WERI-Rb-1 (cell line): ENCODE data around the gene PIP5K1B.

ENCODE experiments used
- DNase-seq: peaks from one replicate; pipeline ENCODE4 v3.0.0-alpha.2; 2020
- H3K27ac ChIP-seq: fragments of 250-450 bp; sonication (Bioruptor Pico); 2 replicates; pipeline ENCODE4 v1.5.1; 2020; ENCODE audit warnings: mild to moderate bottlenecking, moderate library complexity
- H3K27me3 ChIP-seq: fragments of 250-450 bp; sonication (Bioruptor Pico); 2 replicates; pipeline ENCODE4 v1.5.1; 2021; ENCODE audit warnings: mild to moderate bottlenecking, low read depth, moderate library complexity; ENCODE audit not compliant: insufficient read depth, severe bottlenecking
- H3K36me3 ChIP-seq: fragments of 250-450 bp; sonication (Bioruptor Pico); 2 replicates; pipeline ENCODE4 v1.5.1; 2020; ENCODE audit warnings: mild to moderate bottlenecking, moderate library complexity
- H3K4me3 ChIP-seq: 2 replicates; pipeline ENCODE4 v1.5.1; 2011; ENCODE audit warnings: low read depth, mild to moderate bottlenecking, control low read depth, low read length
- H3K9me3 ChIP-seq: fragments of 250-450 bp; sonication (Bioruptor Pico); 2 replicates; pipeline ENCODE4 v1.5.1; 2021; ENCODE audit warnings: mild to moderate bottlenecking, moderate library complexity; ENCODE audit not compliant: severe bottlenecking
- TF ChIP-seq, protein P1 (sequence below): IDR thresholded peaks from 2 replicates; pipeline ENCODE4 v1.5.1; 2011; ENCODE audit warnings: low read depth, mild to moderate bottlenecking, control low read depth, inconsistent platforms, low read length

PIP5K1B gene

DNA sequence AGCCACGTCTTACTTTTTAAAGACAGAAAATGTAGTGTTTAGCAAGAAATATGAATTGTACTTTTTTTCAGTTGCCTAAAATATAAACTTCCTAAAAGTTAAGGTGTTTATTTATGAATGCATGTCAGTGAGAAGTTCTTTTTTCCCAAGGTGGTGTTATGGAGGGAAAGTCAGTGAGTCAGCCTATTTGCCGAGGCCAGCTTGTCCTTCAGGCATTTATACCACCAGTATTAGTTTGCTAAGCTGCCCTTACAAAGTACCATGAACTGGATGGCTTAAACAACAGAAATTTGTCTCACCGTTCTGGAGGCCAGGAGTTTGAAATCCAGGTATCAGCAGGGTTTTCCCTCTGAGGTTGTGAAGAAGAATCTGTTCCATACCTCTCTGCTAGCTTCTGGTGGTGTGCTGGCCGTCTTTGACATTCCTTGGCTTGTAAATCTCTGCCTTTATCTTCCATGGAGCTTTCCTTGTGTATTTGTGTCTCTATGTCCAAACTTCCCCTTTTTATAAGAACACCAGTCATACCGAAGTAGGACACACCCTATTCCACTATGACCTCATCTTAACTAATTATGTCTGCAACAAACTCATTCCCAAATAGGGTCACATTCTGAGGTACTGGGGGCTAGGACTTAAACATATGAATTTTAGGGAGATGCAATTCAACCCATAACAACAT is 270.5 kb downstream of the PIP5K1B start:
- TF ChIP-seq, protein P1, sequence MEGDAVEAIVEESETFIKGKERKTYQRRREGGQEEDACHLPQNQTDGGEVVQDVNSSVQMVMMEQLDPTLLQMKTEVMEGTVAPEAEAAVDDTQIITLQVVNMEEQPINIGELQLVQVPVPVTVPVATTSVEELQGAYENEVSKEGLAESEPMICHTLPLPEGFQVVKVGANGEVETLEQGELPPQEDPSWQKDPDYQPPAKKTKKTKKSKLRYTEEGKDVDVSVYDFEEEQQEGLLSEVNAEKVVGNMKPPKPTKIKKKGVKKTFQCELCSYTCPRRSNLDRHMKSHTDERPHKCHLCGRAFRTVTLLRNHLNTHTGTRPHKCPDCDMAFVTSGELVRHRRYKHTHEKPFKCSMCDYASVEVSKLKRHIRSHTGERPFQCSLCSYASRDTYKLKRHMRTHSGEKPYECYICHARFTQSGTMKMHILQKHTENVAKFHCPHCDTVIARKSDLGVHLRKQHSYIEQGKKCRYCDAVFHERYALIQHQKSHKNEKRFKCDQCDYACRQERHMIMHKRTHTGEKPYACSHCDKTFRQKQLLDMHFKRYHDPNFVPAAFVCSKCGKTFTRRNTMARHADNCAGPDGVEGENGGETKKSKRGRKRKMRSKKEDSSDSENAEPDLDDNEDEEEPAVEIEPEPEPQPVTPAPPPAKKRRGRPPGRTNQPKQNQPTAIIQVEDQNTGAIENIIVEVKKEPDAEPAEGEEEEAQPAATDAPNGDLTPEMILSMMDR: no peak
- H3K9me3 ChIP-seq: no peaks in the 10 kb centered on the region

DNA sequence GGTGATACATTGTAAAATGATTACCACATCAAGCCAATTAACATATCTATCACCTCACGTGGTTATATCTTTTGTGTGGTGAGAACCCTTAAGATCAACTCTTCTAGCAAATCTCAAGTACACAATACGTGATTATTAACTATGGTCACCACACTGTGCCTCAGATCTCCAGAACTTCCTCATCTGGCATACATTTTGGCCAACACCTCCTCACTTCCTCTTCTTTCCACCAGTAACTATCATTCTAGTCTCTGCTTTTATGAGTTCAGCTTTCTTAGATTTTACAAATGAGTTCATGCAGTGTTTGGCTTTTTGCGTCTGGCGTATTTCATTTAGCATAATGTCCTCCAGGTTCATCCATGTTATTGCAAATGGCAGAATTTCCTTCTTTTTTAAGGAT is 273.0 kb downstream of the PIP5K1B start:
- H3K27ac ChIP-seq: no peak overlapping the region
- no peaks in the 10 kb centered on the region for H3K36me3 ChIP-seq
- no peak for DNase-seq
- H3K9me3 ChIP-seq: no peaks in the 10 kb centered on the region
- H3K27me3 ChIP-seq: peaks cover 12% of the 10 kb centered on the region
- H3K4me3 ChIP-seq: no peak overlapping the region
- TF ChIP-seq, protein P1: no peak

More for the DNA sequence above, 270.5 kb downstream of the PIP5K1B start:
- no peak overlapping the region for H3K27ac ChIP-seq
- DNase-seq: no peak
- no peak overlapping the region for H3K4me3 ChIP-seq
- H3K27me3 ChIP-seq: peaks cover 12% of the 10 kb centered on the region
- H3K36me3 ChIP-seq: no peaks in the 10 kb centered on the region

DNA sequence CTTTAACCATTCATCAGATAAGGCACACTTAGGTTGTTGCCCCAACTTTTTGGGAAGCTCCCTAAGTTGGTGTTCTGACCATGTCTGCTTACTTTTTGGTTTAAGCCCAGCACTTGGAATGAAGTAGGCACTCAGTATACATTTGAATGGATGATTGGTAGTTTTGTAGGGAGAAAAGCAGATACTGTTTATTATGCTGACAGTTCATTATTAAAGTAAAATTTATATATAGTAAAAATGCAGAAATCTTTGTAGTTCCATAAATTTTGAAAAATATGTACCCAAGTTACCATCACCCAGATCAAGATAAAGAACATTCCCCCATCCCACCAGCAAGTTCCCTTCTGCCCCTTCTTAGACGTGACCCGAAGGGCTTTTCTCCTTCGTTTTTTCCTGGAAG is 273.5 kb downstream of the PIP5K1B start:
- H3K9me3 ChIP-seq: no peaks in the 10 kb centered on the region
- TF ChIP-seq, protein P1: no peak
- DNase-seq: no peak
- H3K27ac ChIP-seq: no peak overlapping the region
- H3K27me3 ChIP-seq: peaks cover 12% of the 10 kb centered on the region
- no peaks in the 10 kb centered on the region for H3K36me3 ChIP-seq
- no peak overlapping the region for H3K4me3 ChIP-seq

DNA sequence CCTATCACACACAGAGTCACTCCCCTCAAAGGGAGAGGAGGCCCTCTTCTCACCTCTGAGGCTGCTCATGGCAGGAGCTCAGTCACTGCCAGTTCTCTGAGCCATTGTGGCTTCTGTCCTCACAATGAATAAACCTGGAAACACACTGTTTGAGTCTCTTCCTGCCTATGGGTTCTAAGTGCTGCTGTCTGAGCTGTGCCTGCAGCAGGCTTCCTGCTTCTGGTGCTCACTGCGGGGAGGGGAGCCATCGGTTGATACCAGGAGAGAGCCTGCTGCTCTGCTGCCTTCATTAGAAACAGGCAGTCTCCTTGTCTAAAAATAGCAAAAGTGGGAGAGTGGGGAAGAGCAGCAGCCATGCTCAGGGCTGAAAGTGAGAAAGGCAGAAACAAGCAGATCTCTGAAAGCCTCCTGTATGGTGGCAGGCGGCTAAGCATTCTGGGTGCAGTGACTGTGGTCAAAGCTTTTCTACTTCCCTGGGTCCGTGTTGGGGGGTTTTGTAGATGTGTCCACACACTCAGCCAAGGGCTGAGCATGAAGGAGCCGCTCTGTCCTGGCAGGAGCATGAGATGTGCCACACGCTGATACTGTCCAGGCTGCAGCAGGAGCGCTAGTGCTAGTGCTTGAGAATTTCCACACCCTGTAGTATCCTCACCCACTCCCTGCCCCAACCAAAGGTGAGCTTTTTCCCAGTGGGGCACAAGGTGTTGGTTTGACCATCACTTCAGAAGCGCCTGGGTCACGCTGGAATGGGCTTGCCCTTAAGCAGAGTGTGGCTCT is 274.7 kb downstream of the PIP5K1B start:
- no peaks in the 10 kb centered on the region for H3K9me3 ChIP-seq
- no peak for DNase-seq
- no peaks in the 10 kb centered on the region for H3K36me3 ChIP-seq
- H3K27ac ChIP-seq: no peak overlapping the region
- peaks cover 9% of the 10 kb centered on the region for H3K27me3 ChIP-seq
- TF ChIP-seq, protein P1: no peak
- H3K4me3 ChIP-seq: no peak overlapping the region

DNA sequence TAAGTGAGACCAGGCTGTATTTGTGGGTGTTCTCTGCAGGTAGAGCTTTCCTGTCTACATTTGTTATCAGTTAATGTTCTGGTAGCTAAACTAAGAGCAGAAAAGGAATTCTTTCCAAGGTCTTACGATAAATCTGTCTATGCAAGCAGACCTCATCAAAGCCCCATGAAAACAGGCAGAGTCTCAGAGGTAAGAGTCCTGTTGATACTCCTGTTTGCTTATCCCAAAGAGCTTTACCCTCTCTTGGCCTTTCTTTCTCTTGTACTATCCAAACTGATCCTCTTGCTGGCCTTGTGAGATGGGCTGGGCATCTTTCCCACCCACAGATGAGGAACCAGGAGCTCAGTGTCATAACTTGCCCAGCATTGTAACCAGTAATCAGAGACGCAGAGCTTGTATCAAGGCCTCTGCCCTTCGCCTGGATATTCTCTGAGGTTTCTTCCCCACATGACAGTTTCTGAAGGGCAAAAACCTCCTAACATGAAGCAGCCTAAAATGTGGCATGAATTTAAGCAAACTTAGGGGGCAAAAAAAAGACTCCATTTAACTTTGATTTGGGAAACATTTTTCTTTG is 275.4 kb downstream of the PIP5K1B start:
- Histone ChIP-seq H3K36me3 (no peaks in the 10 kb centered on the region), H3K9me3 (no peaks in the 10 kb centered on the region), H3K27me3 (peaks cover 9% of the 10 kb centered on the region), H3K27ac (no peak overlapping the region), H3K4me3 (no peak overlapping the region)
- no peak for DNase-seq
- TF ChIP-seq, protein P1: no peak
